IMR-90 (cell line): ENCODE data around the gene DPF3. TPM values are rescaled to one million over a fixed set of nuclear protein-coding genes. Genes with fewer than 3 reads are reported as not detected.

Source experiments
- ATAC-seq: fragments of 200-7000 bp; cut with Tn5 transposase; 2 replicates; pipeline ENCODE4 v1.9.1; 2020; ENCODE audit warnings: low read depth, mild to moderate bottlenecking, moderate library complexity
- BruUV-seq: library from RNA; stranded (reverse); fragments of 400-500 nt; replicated peaks from 2 replicates; lab custom pipeline; 2021; lab: Mats Ljungman, UMichigan
- CTCF ChIA-PET: fragments of 300-600 bp; formaldehyde crosslinking; extraction: SDS; loops from one replicate; lab custom pipeline; 2021; ENCODE audit warnings: antibody characterized with exemption; lab: Yijun Ruan, JAX
- POLR2A ChIA-PET: fragments of 300-600 bp; sonication (Branson Sonifier 250); formaldehyde crosslinking; loops from one replicate; lab custom pipeline; 2022; ENCODE audit warnings: antibody characterized with exemption; ENCODE audit not compliant: unreplicated experiment; lab: Charles Lee
- DNase-seq: peaks from one replicate; pipeline ENCODE4 v3.0.0; 2013
- H2AFZ ChIP-seq: replicated peaks from 2 replicates; pipeline ENCODE3; 2013; ENCODE audit warnings: low read length, mild to moderate bottlenecking; ENCODE audit not compliant: poor library complexity
- H2AK5ac ChIP-seq: 2 replicates; pipeline ENCODE4 v1.6.1; 2013; ENCODE audit warnings: low read depth, low read length, inconsistent platforms
- H2AK9ac ChIP-seq: replicated peaks from 2 replicates; pipeline ENCODE3; 2013; ENCODE audit warnings: mild to moderate bottlenecking, low read depth, low read length, moderate library complexity; ENCODE audit not compliant: poor library complexity
- H2BK120ac ChIP-seq: 2 replicates; pipeline ENCODE4 v1.6.1; 2013; ENCODE audit warnings: low read depth, low read length, inconsistent platforms
- H2BK15ac ChIP-seq: 3 replicates; pipeline ENCODE4 v1.6.1; 2013; ENCODE audit warnings: low read depth, low read length, inconsistent platforms
- H2BK20ac ChIP-seq: 2 replicates; pipeline ENCODE4 v1.6.1; 2013; ENCODE audit warnings: low read depth, mild to moderate bottlenecking, inconsistent platforms, low read length, moderate library complexity
- H2BK5ac ChIP-seq: 2 replicates; pipeline ENCODE4 v1.6.1; 2013; ENCODE audit warnings: mild to moderate bottlenecking, low read depth, low read length, inconsistent platforms; ENCODE audit not compliant: poor library complexity, severe bottlenecking
- H3K14ac ChIP-seq: replicated peaks from 2 replicates; pipeline ENCODE4 v1.6.1; 2013; ENCODE audit warnings: low read depth, low read length, inconsistent platforms
- H3K18ac ChIP-seq: 2 replicates; pipeline ENCODE4 v1.6.1; 2013; ENCODE audit warnings: low read depth, low read length, control low read depth
- H3K23ac ChIP-seq: 2 replicates; pipeline ENCODE4 v1.6.1; 2013; ENCODE audit warnings: low read depth, low read length, inconsistent platforms
- H3K27ac ChIP-seq: 2 replicates; pipeline ENCODE4 v1.5.1; 2013; ENCODE audit warnings: mild to moderate bottlenecking, control low read depth, low read length; ENCODE audit not compliant: insufficient read depth
- H3K27me3 ChIP-seq: 2 replicates; pipeline ENCODE4 v1.6.1; 2013; ENCODE audit warnings: low read length; ENCODE audit not compliant: control insufficient read depth, insufficient read depth
- H3K36me3 ChIP-seq: 2 replicates; pipeline ENCODE4 v1.6.1; 2013; ENCODE audit warnings: low read length, mixed read lengths; ENCODE audit not compliant: control insufficient read depth, insufficient read depth
- H3K4ac ChIP-seq: 2 replicates; pipeline ENCODE4 v1.6.1; 2013; ENCODE audit warnings: low read depth, low read length, inconsistent platforms
- H3K4me1 ChIP-seq: 2 replicates; pipeline ENCODE4 v1.6.1; 2013; ENCODE audit warnings: low read length, mixed read lengths; ENCODE audit not compliant: control insufficient read depth, insufficient read depth
- H3K4me2 ChIP-seq: 2 replicates; pipeline ENCODE4 v1.6.1; 2013; ENCODE audit warnings: low read depth, mild to moderate bottlenecking, control low read depth, low read length, moderate library complexity
- H3K4me3 ChIP-seq: 2 replicates; pipeline ENCODE4 v1.5.1; 2013; ENCODE audit warnings: low read depth, mild to moderate bottlenecking, control low read depth, low read length, moderate library complexity; ENCODE audit not compliant: insufficient read depth
- H3K56ac ChIP-seq: 2 replicates; pipeline ENCODE4 v1.6.1; 2013; ENCODE audit warnings: low read length, inconsistent platforms; ENCODE audit not compliant: insufficient read depth; ENCODE audit errors: extremely low read depth
- H3K79me1 ChIP-seq, 2 experiments: 2 replicates each; pipeline ENCODE4 v1.6.1; 2013; ENCODE audit warnings: low read length in 2 of 2, inconsistent platforms in 1 of 2, low read depth in 1 of 2
- H3K9ac ChIP-seq: 2 replicates; pipeline ENCODE4 v1.6.1; 2013; ENCODE audit warnings: low read depth, low read length, control low read depth
- H3K9me1 ChIP-seq: 2 replicates; pipeline ENCODE4 v1.6.1; 2013; ENCODE audit warnings: low read length, inconsistent platforms; ENCODE audit not compliant: insufficient read depth
- H3K9me3 ChIP-seq: 2 replicates; pipeline ENCODE4 v1.6.1; 2013; ENCODE audit warnings: low read length; ENCODE audit not compliant: control insufficient read depth, insufficient read depth
- H4K20me1 ChIP-seq: 2 replicates; pipeline ENCODE4 v1.6.1; 2013; ENCODE audit warnings: low read length, inconsistent platforms; ENCODE audit not compliant: insufficient read depth
- H4K5ac ChIP-seq: 2 replicates; pipeline ENCODE4 v1.6.1; 2013; ENCODE audit warnings: mild to moderate bottlenecking, low read depth, low read length, control low read depth
- H4K8ac ChIP-seq, 2 experiments: 2 replicates each; pipeline ENCODE4 v1.6.1; 2013; ENCODE audit warnings: low read depth in 2 of 2, low read length in 2 of 2, control low read depth in 1 of 2, inconsistent platforms in 1 of 2
- H4K91ac ChIP-seq: 2 replicates; pipeline ENCODE4 v1.6.1; 2013; ENCODE audit warnings: low read depth, low read length, inconsistent platforms; ENCODE audit not compliant: insufficient read depth
- CHD1 ChIP-seq: IDR thresholded peaks from 2 replicates; pipeline ENCODE4 v1.6.1; 2012; ENCODE audit warnings: low read depth, low read length, improper control_type of control experiment
- FOS ChIP-seq: fragments of 150-350 bp; IDR thresholded peaks from 2 replicates; pipeline ENCODE4 v1.6.1; 2016; ENCODE audit warnings: low read depth, low read length
- MAFK ChIP-seq: IDR thresholded peaks from 2 replicates; pipeline ENCODE4 v1.6.1; 2012; ENCODE audit warnings: low read depth, low read length, improper control_type of control experiment
- MAZ ChIP-seq: IDR thresholded peaks from 2 replicates; pipeline ENCODE4 v1.6.1; 2012; ENCODE audit warnings: low read depth, mild to moderate bottlenecking, low read length, improper control_type of control experiment, moderate library complexity, borderline replicate concordance
- MXI1 ChIP-seq: IDR thresholded peaks from 2 replicates; pipeline ENCODE4 v1.6.1; 2012; ENCODE audit warnings: low read depth, mild to moderate bottlenecking, low read length, moderate library complexity, borderline replicate concordance
- NFE2L2 ChIP-seq: fragments of 150-350 bp; IDR thresholded peaks from 2 replicates; pipeline ENCODE4 v1.6.1; 2016; ENCODE audit warnings: low read depth, mild to moderate bottlenecking, low read length
- RAD21 ChIP-seq: IDR thresholded peaks from 2 replicates; pipeline ENCODE4 v1.6.1; 2012; ENCODE audit warnings: low read length, improper control_type of control experiment
- RCOR1 ChIP-seq: IDR thresholded peaks from 2 replicates; pipeline ENCODE4 v1.6.1; 2012; ENCODE audit warnings: mild to moderate bottlenecking, low read length, improper control_type of control experiment; ENCODE audit not compliant: insufficient replicate concordance
- RFX5 ChIP-seq: IDR thresholded peaks from 2 replicates; pipeline ENCODE4 v1.8.0; 2012; ENCODE audit warnings: low read depth, mild to moderate bottlenecking, low read length, moderate library complexity
- SMC3 ChIP-seq: fragments of 150-350 bp; IDR thresholded peaks from 2 replicates; pipeline ENCODE4 v1.6.1; 2016; ENCODE audit warnings: low read depth, mild to moderate bottlenecking, antibody characterized with exemption, low read length, moderate library complexity
- WGBS, 2 experiments: methylation state at CpG; one replicate each; pipeline versions ENCODE4 v1.1.5 to v1.1.7; 2013; ENCODE audit warnings: missing lambda C conversion rate in 2 of 2; ENCODE audit not compliant: insufficient read length in 1 of 2; ENCODE audit errors: extremely low coverage in 2 of 2; 5-methylcytosine and 5-hydroxymethylcytosine counted together
- dilution Hi-C: fragments of 300-500 bp; cut with HindIII; formaldehyde crosslinking; loops from one replicate; pipeline ENCODE4 v1.14.3; 2018; ENCODE audit warnings: low sequenced_read_pairs; ENCODE audit not compliant: unreplicated experiment
- in situ Hi-C: fragments of 300-500 bp; cut with MboI; formaldehyde crosslinking; loops from 3 replicates; pipeline ENCODE4 v1.14.3; 2019; ENCODE audit warnings: low sequenced_read_pairs, inconsistent platforms, mixed read lengths
- intact Hi-C: fragments of 100-400 bp; cut with micrococcal nuclease; formaldehyde crosslinking; loops from 2 replicates; pipeline ENCODE4 v1.10.0; 2022
- polyA plus RNA-seq, 3 experiments: library from polyadenylated mRNA; depleted of rRNA; stranded (reverse); fragments of >200 nt; gene quantifications; 2 replicates each; pipeline ENCODE4 v1.2.3, GENCODE V29; 2012; ENCODE audit warnings: low replicate concordance in 1 of 3
- total RNA-seq: library from RNA; depleted of rRNA; stranded (reverse); fragments of >200 nt; gene quantifications from 2 replicates; pipeline ENCODE4 v1.2.3, GENCODE V29; 2012
- TF ChIP-seq, protein P1 (sequence below): fragments of 150-350 bp; IDR thresholded peaks from 2 replicates; pipeline ENCODE4 v1.6.1; 2016; ENCODE audit warnings: low read depth, mild to moderate bottlenecking, low read length, moderate library complexity, borderline replicate concordance
- TF ChIP-seq, protein P2 (sequence below): fragments of 150-350 bp; IDR thresholded peaks from 2 replicates; pipeline ENCODE4 v1.6.1; 2017; ENCODE audit warnings: mild to moderate bottlenecking, antibody characterized with exemption, low read length, low read depth

Gene DPF3
- total and polyA plus RNA-seq, 2 of the 4 experiments (the other 2 are of a cell fraction) = 30.5 to 32.8 TPM

DNA sequence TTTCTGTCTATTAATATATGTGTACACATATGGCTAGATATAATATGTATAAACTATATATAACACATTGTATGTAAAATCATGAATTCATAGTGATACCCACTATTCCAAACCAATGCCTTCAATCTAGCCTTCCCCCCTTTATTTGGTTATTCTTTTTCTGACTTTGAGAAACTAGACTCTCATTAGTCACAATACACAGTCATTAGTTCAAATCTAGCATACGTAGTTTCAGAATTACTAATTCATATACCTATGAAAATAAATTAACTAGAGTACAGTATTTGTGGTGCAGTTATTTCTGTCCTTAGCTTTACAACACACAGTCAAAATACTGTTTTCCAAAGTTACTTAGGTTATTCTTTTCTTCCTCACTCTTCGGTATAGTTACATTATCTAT is 268.2 kb downstream of the DPF3 start:
- no peak overlapping the region for H2AK9ac ChIP-seq
- no peaks in the 10 kb centered on the region for H3K27me3 ChIP-seq
- H2BK120ac ChIP-seq = no peak overlapping the region
- ChIA-PET CTCF (no interaction called here), POLR2A (no interaction called here)
- H4K91ac ChIP-seq = no peak overlapping the region
- dilution Hi-C loops (no loop called here), intact Hi-C loops (no loop called here), in situ Hi-C loops (no loop called here)
- WGBS, 2 experiments = no CpG with 5 or more reads among the region's 2 CpGs
- H3K4me3 ChIP-seq = no peak overlapping the region
- no peak overlapping the region for H2BK20ac ChIP-seq
- DNase-seq (no peak), ATAC-seq (no peak)
- no peak overlapping the region for H3K18ac ChIP-seq
- H4K20me1 ChIP-seq = no peaks in the 10 kb centered on the region
- H3K4ac ChIP-seq = no peak overlapping the region
- H3K79me1 ChIP-seq = no peaks in the 10 kb centered on the region
- H4K8ac ChIP-seq = no peak overlapping the region
- H3K9me3 ChIP-seq = 0 out of 2 replicates have a peak, but pooled peaks cover 2% of the 10 kb centered on the region
- BruUV-seq = no TSS peak
- no peak overlapping the region for H3K27ac ChIP-seq
- no peak overlapping the region for H4K5ac ChIP-seq
- no peak overlapping the region for H3K4me2 ChIP-seq
- H3K4me1 ChIP-seq = no peaks in the 10 kb centered on the region
- H2AK5ac ChIP-seq = no peak overlapping the region
- H2AFZ ChIP-seq = no peak overlapping the region
- no peaks in the 10 kb centered on the region for H3K36me3 ChIP-seq
- no peak overlapping the region for H3K56ac ChIP-seq
- H3K14ac ChIP-seq = no peak overlapping the region
- H2BK5ac ChIP-seq = no peak overlapping the region
- H3K9me1 ChIP-seq = no peaks in the 10 kb centered on the region
- TF ChIP-seq MXI1 (no peak), NFE2L2 (no peak), RFX5 (no peak), SMC3 (no peak), FOS (no peak), MAFK (no peak), RCOR1 (no peak), MAZ (no peak), RAD21 (no peak), CHD1 (no peak)
- TF ChIP-seq, protein P1, sequence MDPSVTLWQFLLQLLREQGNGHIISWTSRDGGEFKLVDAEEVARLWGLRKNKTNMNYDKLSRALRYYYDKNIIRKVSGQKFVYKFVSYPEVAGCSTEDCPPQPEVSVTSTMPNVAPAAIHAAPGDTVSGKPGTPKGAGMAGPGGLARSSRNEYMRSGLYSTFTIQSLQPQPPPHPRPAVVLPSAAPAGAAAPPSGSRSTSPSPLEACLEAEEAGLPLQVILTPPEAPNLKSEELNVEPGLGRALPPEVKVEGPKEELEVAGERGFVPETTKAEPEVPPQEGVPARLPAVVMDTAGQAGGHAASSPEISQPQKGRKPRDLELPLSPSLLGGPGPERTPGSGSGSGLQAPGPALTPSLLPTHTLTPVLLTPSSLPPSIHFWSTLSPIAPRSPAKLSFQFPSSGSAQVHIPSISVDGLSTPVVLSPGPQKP = no peak
- TF ChIP-seq, protein P2, sequence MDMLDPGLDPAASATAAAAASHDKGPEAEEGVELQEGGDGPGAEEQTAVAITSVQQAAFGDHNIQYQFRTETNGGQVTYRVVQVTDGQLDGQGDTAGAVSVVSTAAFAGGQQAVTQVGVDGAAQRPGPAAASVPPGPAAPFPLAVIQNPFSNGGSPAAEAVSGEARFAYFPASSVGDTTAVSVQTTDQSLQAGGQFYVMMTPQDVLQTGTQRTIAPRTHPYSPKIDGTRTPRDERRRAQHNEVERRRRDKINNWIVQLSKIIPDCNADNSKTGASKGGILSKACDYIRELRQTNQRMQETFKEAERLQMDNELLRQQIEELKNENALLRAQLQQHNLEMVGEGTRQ = no peak
- H2BK15ac ChIP-seq = no peak overlapping the region
- no peak overlapping the region for H3K9ac ChIP-seq
- H3K23ac ChIP-seq = no peak overlapping the region
